Kidney tubule cell (primary cell): ENCODE measurements around the gene NPW.
"Not testable (repeated sequence)": the region's sequence is repeated elsewhere in the genome, so short reads cannot be mapped to it uniquely, and the experiment has no call there.

Source experiments
- DNase-seq: peaks from one replicate; pipeline ENCODE4 v3.0.0-alpha.2; 2018; ENCODE audit warnings: low spot score

The NPW gene

GRCh38 chr16:2023092-2024031, 3.8 kb downstream of the NPW start:
- peak; percentile 85 for DNase-seq

GRCh38 chr16:2024032-2024420, 4.4 kb downstream of the NPW start:
- DNase-seq = no peak

- DNase-seq = no peak
These were observed 5.7 kb downstream of the NPW start for GRCh38 chr16:2025251-2025650.

GRCh38 chr16:2025878-2026460, 6.4 kb downstream of the NPW start:
- no peak for DNase-seq

GRCh38 chr16:2026461-2027023, 7.0 kb downstream of the NPW start, which contains the start of gene NHERF2:
TSS of gene NHERF2 (plus strand) at chr16:2026902. CDS start at chr16:2027006, 104 bp downstream.
- DNase-seq = peak; percentile 42

- DNase-seq = peak; percentile 48
These were observed 7.7 kb downstream of the NPW start for GRCh38 chr16:2027024-2028010.

DNA sequence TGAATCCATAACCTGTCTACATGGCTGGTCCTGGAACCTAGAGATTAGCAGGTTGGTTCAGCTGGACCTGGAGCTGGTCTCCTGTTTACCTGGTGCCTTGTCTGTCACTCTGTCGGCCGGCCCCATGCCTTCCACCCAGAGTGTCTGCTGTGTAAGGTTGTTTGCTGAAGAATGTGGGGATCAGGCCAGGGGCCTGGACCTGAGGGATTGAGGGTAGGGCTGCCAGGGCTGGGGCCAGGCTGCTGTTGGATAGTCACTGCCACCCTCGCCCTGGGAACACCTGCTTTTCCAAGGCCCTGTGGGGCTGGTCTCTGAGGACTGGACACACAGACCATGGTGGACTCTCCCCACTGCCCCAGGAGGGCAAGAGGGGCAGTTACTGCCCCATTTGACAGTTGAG, 8.6 kb downstream of the NPW start:
- DNase-seq = no peak

GRCh38 chr16:2028620-2029220, 9.1 kb downstream of the NPW start:
- no peak for DNase-seq

DNA sequence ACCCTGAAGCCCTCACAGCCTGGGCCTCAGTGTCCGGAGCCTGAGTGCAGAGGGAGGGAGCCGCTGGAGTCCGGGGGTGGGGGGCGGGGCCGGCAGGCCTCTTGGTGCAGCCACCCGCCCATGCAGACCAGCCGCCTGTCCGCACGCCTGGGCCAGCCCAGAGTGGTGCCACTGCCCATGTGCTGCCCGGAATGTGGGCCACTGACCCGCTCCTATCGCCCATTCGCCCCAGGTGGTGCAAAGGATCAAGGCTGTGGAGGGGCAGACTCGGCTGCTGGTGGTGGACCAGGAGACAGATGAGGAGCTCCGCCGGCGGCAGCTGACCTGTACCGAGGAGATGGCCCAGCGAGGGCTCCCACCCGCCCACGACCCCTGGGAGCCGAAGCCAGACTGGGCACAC, 9.8 kb downstream of the NPW start:
- no peak for DNase-seq

GRCh38 chr16:2030036-2030435, 10.5 kb downstream of the NPW start:
- no peak for DNase-seq

GRCh38 chr16:2031081-2031577, 11.5 kb downstream of the NPW start:
- DNase-seq = no peak

DNA sequence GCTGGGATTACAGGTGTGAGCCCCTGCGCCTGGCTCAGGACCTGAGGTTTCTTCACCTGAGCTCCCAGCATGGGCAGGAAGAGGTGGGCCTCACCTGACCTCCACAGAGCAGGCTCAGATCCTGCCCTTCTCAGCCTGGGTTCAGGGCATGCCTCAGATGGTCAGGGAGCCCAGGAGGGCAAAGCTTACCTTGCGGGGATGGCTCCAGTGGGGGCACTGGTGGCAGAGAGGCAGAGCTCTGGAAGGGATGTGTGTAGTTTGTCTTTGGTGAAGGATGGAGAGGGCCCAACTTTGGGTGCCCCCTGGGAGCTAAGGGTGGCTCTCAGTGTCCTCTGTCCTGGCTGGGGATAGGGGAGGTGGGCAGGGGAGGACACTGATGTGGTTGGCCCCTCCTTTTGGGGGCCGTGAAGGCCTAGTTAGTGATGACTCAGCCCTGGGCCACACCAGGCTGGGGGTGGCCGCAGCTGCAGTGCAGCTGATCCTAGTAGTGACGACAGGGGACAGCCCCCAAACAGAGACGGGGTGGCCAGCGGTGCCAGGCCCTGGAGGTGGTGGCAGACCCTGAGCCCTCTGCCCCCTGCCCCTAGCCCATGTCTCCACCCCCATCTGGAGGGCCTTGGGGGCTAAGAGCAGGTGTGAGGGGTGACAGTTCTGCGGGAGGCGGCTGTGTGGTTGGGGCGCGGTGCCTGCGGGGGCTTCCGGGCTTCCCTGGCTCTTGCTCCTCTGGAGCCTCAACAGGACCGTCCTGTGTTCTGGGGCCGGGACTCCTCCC, 12.9 kb downstream of the NPW start:
- no peak for DNase-seq

DNA sequence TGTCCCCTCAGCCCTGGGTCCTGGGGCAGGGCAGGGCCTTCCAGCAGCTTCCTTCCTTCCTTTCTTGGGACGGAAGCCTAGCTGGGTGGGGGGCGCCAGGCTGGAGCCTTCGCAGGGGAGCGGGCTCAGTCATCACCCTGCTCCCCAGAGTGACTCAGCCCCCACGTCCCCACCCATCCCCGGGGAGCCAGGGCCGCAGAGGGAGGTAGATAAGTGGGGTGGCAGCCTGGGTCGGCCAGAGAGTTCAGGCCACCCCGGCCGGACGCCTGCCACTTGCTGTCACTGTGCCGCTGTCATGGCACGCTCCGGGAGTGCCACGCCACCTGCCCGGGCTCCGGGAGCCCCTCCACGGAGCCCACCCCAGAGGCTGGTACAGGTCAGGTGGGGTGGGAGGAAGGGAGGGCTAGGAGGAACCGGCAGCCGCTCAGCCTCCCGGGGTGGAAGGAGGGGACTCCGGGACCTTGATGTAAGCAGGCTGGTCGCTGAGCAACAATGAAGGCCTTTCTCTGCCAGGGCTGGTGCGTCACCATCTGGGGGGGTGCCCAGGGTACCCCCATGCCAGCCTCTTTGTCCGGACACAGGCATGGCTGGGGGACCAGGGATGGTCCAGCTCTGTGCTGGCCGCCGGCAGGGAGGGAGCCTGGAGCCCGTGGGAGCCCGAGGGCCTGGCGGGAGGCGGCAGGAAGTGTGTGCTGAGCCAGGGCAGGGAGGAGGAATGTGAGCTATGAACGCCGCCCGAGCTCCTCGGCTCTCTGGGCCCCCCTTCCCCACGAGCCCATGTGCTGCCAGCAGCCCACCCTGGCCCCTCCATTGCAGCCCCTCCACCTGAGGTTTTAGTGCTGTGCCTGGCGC, 13.7 kb downstream of the NPW start:
- DNase-seq = no peak

DNA sequence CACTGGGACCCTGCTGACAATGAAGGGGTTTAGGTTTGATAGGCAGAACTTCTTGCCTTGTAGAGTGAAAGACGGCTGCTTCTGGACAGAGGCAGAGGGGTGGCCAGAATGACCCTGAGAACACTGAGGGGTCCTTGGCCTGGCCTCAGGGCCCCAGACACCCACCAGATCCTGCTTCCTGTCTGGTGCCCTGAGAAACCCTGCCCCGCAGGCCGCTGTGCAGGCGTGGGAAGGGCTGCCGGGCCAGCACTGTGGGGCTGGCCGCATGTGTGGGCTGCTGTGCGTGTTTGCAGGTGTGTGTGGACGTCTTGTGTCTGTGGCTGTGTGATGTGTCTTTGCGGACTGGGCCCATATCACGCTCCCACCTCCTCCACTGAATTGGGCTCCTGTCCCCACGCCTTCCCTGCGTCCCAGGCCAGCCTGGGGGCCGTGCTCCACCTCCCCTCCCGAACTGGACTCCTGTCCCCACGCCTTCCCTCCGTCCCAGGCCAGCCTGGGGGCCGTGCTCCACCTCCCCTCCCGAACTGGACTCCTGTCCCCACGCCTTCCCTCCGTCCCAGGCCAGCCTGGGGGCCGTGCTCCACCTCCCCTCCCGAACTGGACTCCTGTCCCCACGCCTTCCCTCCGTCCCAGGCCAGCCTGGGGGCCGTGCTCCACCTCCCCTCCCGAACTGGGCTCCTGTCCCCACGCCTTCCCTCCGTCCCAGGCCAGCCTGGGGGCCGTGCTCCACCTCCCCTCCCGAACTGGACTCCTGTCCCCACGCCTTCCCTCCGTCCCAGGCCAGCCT, 14.5 kb downstream of the NPW start:
- not testable (repeated sequence) for DNase-seq

DNA sequence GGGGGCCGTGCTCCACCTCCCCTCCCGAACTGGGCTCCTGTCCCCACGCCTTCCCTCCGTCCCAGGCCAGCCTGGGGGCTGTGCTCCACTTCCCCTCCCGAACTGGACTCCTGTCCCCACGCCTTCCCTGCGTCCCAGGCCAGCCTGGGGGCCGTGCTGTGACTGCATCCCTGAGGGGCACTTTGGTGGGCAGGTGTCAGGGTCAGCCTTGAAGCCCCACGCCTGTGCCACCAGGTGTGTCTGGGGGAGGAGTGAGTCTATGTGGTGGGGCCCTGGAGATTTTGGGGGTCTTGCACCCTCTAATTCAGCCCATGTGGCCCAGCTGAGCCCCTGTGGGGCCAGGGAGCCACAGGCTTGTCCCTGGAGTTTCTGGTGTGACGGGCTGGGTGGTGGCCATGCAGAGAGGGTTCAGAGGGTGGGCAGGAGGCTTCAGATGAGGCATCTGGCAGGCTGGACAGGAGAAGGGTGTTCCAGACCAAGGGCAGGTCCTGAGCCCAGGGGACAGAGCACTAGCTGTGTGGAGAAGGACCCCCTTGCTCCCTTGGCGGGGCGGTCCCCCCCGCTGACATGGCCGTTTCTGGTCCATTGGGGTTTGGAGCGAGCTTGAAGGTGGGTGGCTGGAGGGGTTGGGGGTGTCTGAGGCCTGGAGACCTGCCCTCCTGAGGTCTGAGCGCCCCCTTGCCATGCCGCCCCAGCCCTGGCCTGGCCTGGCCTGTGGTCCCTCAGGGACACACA, 15.3 kb downstream of the NPW start:
- DNase-seq = no peak

GRCh38 chr16:2035431-2036199, 16.0 kb downstream of the NPW start:
- peak; percentile 20 for DNase-seq
